ENCODE results near the gene ZNF326.

GRCh38 chr1:89974696-89975470 lies 20.0 kb upstream of the ZNF326 start:
- TF ChIP-seq, protein P1, sequence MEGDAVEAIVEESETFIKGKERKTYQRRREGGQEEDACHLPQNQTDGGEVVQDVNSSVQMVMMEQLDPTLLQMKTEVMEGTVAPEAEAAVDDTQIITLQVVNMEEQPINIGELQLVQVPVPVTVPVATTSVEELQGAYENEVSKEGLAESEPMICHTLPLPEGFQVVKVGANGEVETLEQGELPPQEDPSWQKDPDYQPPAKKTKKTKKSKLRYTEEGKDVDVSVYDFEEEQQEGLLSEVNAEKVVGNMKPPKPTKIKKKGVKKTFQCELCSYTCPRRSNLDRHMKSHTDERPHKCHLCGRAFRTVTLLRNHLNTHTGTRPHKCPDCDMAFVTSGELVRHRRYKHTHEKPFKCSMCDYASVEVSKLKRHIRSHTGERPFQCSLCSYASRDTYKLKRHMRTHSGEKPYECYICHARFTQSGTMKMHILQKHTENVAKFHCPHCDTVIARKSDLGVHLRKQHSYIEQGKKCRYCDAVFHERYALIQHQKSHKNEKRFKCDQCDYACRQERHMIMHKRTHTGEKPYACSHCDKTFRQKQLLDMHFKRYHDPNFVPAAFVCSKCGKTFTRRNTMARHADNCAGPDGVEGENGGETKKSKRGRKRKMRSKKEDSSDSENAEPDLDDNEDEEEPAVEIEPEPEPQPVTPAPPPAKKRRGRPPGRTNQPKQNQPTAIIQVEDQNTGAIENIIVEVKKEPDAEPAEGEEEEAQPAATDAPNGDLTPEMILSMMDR (IDR thresholded peaks at IDR 0.05) = no peak
- no peak for TF ChIP-seq POLR2A (IDR thresholded peaks at IDR 0.05)

All from esophagus squamous epithelium (tissue), 4 donors.